ENCODE data around the gene TSHZ2. TPM values are rescaled to one million over a fixed set of nuclear protein-coding genes. Genes with fewer than 3 reads are reported as not detected.

Gene TSHZ2
- total RNA-seq, 6 experiments from 2014 or later, result 14.2 to 28.1 (median 21.0) TPM

GRCh38 chr20:53359425-53359824 lies 387.3 kb downstream of the TSHZ2 start:
- Histone ChIP-seq H3K27ac (no peak overlapping the region), H3K9me3 (no peaks in the 10 kb centered on the region), H3K4me3 (no peak overlapping the region), H3K36me3 (no peaks in the 10 kb centered on the region), H3K27me3 (no peaks in the 10 kb centered on the region), H3K4me1 (no peaks in the 10 kb centered on the region)
- 71% methylated on average over 4 of the region's 7 CpGs for WGBS (ENCODE audit: insufficient coverage, low coverage, low lambda C conversion rate, missing lambda C conversion rate)
- no peak for TF ChIP-seq POLR2A (IDR thresholded peaks at IDR 0.05)
- no peak for TF ChIP-seq CTCF (IDR thresholded peaks at IDR 0.05)
- DNase-seq, result no peak
- ATAC-seq, result no peak
- intact Hi-C loops (cut with DNase I), result no loop called here

- 86% methylated on average over 2 of the region's 6 CpGs for WGBS (ENCODE audit: insufficient coverage, low coverage, low lambda C conversion rate, missing lambda C conversion rate)
- H3K27ac ChIP-seq, result no peak overlapping the region
- DNase-seq (no peak), ATAC-seq (no peak)
- H3K27me3 ChIP-seq, result no peaks in the 10 kb centered on the region
- no peak for TF ChIP-seq CTCF (IDR thresholded peaks at IDR 0.05)
- TF ChIP-seq POLR2A (IDR thresholded peaks at IDR 0.05), result no peak
- H3K36me3 ChIP-seq, result no peaks in the 10 kb centered on the region
- intact Hi-C loops (cut with DNase I), result no loop called here
- H3K9me3 ChIP-seq, result no peaks in the 10 kb centered on the region
- no peaks in the 10 kb centered on the region for H3K4me1 ChIP-seq
- H3K4me3 ChIP-seq, result no peak overlapping the region
Observed at GRCh38 chr20:53360852-53361251, 388.7 kb downstream of the TSHZ2 start.

GRCh38 chr20:53362736-53363135 lies 390.6 kb downstream of the TSHZ2 start:
- Histone ChIP-seq H3K36me3 (no peaks in the 10 kb centered on the region), H3K4me3 (no peak overlapping the region), H3K4me1 (no peaks in the 10 kb centered on the region), H3K27ac (no peak overlapping the region), H3K9me3 (no peaks in the 10 kb centered on the region), H3K27me3 (no peaks in the 10 kb centered on the region)
- 51% methylated on average over 4 of the region's 8 CpGs for WGBS (ENCODE audit: insufficient coverage, low coverage, low lambda C conversion rate, missing lambda C conversion rate)
- no peak for ATAC-seq
- intact Hi-C loops (cut with DNase I), result no loop called here
- no peak for DNase-seq
- TF ChIP-seq CTCF (IDR thresholded peaks at IDR 0.05) (no peak), POLR2A (IDR thresholded peaks at IDR 0.05) (no peak)

- Histone ChIP-seq H3K36me3 (no peaks in the 10 kb centered on the region), H3K9me3 (no peaks in the 10 kb centered on the region), H3K4me3 (no peak overlapping the region), H3K27ac (no peak overlapping the region), H3K27me3 (no peaks in the 10 kb centered on the region), H3K4me1 (no peaks in the 10 kb centered on the region)
- no peak for DNase-seq
- intact Hi-C loops (cut with DNase I), result no loop called here
- WGBS (ENCODE audit: insufficient coverage, low coverage, low lambda C conversion rate, missing lambda C conversion rate), result 69% methylated on average over 3 of the region's 5 CpGs
- TF ChIP-seq CTCF (IDR thresholded peaks at IDR 0.05), result no peak
- no peak for TF ChIP-seq POLR2A (IDR thresholded peaks at IDR 0.05)
- ATAC-seq, result no peak
Observed at GRCh38 chr20:53364646-53365045, 392.5 kb downstream of the TSHZ2 start.

GRCh38 chr20:53365076-53365475 lies 392.9 kb downstream of the TSHZ2 start:
- Histone ChIP-seq H3K27me3 (no peaks in the 10 kb centered on the region), H3K27ac (no peak overlapping the region), H3K4me3 (no peak overlapping the region), H3K36me3 (no peaks in the 10 kb centered on the region), H3K9me3 (no peaks in the 10 kb centered on the region), H3K4me1 (no peaks in the 10 kb centered on the region)
- WGBS (ENCODE audit: insufficient coverage, low coverage, low lambda C conversion rate, missing lambda C conversion rate), result 50% methylated on average over 1 of the region's 1 CpG
- intact Hi-C loops (cut with DNase I), result no loop called here
- TF ChIP-seq CTCF (IDR thresholded peaks at IDR 0.05) (no peak), POLR2A (IDR thresholded peaks at IDR 0.05) (no peak)
- no peak for ATAC-seq
- no peak for DNase-seq
